Putamen (tissue), 1 donor: Measurements from ENCODE around the gene ABCA3.
A peak's percentile ranks its signal among the peaks of the same experiment; 100 is the strongest.
"Not testable (repeated sequence)": the region's sequence is repeated elsewhere in the genome, so short reads cannot be mapped to it uniquely, and the experiment has no call there.

Experiments
- DNase-seq: peaks from one replicate; pipeline ENCODE4 v3.0.0-alpha.2; 2016; ENCODE audit warnings: low spot score

The ABCA3 gene

GRCh38 chr16:2340564-2341455 lies at the start of gene ABCA3:
ABCA3 (minus strand) TSS chr16:2340728; CDS start chr16:2326466, 14,262 bp downstream.
- DNase-seq, result peak; percentile 93

DNA sequence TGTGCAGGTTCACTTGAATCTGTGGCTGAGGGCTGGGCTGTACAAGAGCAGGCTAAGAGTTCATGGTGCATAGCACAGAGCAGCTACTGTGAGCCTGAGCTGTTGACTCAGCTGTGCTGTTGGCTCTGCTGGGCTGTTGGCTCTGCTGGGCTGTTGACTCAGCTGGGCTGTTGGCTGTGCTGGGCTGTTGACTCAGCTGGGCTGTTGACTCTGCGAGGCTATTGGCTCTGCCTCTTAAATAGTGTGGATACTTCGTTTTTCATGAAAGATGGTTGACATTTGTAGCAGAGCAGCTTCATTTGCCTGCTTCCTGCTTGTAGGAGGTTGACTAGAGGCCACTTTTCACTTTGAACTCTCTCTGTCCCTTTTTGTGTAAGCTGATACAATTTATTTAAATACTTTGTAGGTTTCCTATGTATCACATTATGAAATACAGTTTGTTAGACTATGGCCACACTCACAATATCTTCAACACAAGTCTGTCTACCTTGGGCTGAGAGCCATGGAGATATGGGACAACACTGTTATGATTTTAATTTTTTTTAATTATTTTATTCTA lies 48.4 kb upstream of the ABCA3 start:
- DNase-seq, result no peak

DNA sequence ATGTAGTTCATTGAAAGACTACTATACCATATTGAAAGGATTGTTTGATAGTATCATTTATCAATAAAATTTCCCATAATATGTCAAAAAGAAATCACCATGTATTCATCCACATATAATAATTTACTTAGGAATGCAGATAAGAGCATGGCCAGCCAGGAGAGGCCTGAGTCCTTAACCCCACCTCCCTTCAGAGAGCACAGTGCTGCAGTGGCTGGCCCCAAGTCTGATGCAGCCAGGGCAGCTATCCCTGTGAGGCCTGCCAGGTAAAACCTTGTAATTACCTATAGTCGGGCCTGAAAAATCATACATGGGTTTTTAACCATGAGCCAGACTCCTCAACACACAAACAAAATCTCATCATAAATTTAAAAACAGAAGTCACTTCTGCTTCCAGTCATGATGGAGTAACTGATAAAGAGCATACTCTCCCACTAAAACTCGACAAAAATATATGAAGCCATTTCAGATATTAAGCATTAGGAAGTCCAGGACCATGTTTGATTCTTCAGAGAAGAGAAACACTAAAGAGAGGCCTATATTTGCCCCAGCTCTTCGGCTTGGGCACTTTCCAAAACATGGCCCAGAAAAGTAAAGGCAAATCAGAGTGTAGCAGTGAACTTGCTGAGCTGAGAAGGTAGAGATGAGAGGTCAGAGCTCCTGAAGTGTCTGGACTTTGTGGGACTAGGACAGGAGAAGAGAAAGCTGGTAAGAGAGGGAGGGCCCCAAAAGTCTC lies 47.8 kb upstream of the ABCA3 start:
- DNase-seq, result no peak

- no peak for DNase-seq
Measured at GRCh38 chr16:2386990-2387389, 46.5 kb upstream of the ABCA3 start.

DNA sequence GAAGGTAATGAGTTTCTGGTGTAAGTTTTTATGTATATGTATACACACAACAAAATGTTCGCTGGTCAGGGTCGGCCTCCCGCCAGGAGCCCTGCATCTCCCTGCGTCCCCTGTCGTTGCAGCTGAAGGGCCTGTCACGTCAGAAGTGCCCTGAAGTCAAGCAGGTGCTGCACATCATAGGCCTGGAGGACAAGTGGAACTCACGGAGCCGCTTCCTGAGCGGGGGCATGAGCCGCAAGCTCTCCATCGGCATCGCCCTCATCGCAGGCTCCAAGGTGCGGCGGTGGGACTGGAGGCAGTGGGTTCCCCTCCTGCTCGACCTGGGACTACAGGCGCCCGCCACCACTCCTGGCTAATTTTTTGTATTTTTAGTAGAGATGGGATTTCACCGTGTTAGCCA lies 45.5 kb upstream of the ABCA3 start:
- not testable (repeated sequence) for DNase-seq

GRCh38 chr16:2385190-2385836 lies 44.8 kb upstream of the ABCA3 start:
- DNase-seq, result no peak

DNA sequence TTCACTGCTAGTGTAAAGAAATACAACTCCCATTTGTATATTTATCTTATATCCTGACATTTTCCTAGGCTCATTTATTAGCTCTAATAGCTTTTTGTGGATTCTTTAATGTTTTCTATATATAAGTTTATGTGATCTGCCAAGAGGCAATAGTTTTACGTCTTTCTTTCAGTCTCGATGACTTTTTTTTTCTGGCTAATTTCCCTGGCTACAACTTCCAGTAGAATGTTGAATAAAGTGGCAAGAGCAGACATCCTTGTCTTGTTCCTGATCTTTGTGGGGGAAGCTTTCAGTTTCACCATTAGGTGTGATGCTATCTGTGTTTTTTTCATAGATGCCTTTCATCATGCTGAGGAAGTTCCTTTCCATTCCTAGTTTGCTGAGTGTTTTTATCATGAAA lies 43.9 kb upstream of the ABCA3 start:
- DNase-seq, result no peak

GRCh38 chr16:2383501-2383900 lies 43.0 kb upstream of the ABCA3 start:
- no peak for DNase-seq

- DNase-seq, result no peak
Measured at GRCh38 chr16:2374644-2375043, 34.1 kb upstream of the ABCA3 start.

DNA sequence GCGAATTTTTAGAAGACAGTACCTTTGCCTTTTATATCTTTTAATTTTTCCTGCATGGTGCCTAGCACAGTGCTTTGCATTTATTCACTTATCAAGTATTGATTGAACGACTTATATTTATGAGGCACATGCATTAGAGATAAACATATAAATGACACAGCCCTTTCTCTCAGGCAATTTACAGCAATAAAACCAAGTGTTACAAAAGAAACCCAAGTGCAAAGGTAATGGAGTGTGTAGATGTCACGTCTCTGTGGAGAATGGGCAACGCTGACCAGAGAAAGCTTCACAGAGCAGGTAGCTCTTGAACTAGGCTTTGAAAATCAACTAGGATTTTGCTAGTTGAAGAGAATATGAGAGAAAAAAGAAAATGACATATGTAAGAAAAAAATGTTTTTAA lies 32.6 kb upstream of the ABCA3 start:
- DNase-seq, result no peak

- no peak for DNase-seq
Measured at GRCh38 chr16:2372684-2373083, 32.2 kb upstream of the ABCA3 start.

- DNase-seq, result no peak
Measured at GRCh38 chr16:2371421-2371820, 30.9 kb upstream of the ABCA3 start.

DNA sequence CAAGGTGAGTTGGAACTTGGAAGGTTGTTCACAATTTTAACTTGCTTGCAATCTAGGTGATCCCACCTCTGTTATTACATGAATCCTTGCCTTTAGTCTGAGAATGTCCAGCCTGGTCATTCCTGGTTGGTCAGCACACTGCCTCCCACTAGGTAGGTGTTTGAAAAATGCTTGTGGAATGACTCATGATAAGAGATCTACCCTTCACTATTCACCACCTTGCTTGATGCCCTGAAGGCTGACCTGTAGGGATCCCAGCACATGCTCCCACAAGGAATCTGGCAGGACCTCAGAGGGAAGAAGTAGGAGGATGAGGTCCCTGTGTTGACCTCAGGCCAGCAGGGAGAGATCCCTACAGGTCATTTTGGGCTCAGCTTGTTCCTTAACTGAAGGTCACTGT lies 30.2 kb upstream of the ABCA3 start:
- DNase-seq, result no peak

DNA sequence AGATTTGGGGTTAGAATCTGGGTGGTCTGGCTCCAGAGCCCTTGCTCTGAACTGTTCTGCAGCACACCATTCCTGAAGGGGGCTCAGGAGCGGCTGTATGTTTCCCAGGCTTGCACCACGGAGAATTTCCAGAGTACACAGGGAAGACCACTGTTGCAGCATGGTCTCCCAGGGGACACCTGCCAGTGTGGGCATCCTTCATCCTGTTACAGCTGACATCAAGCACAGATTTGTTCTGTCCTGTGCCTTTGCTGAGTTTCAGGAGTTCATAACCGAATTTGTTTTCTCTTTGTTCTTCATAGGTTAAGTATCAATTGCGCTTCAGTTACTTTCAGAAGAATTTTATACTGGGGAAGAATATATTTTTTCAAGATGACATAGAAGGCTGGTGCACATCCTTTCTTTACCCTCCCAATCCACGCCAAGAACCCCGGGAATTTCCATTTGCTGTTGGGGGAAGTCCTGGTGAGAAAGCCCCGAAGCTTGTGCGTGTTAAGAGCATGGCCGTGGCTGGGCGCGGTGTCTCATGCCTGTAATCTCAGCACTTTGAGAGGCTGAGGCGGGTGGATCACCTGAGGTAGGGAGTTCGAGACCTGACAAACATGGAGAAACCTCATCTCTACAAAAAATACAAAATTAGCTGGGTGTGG lies 26.3 kb upstream of the ABCA3 start:
- DNase-seq, result no peak

- DNase-seq, result no peak
Measured at GRCh38 chr16:2365397-2366294, 25.1 kb upstream of the ABCA3 start.

GRCh38 chr16:2364638-2365210 lies 24.2 kb upstream of the ABCA3 start:
- DNase-seq, result no peak

DNA sequence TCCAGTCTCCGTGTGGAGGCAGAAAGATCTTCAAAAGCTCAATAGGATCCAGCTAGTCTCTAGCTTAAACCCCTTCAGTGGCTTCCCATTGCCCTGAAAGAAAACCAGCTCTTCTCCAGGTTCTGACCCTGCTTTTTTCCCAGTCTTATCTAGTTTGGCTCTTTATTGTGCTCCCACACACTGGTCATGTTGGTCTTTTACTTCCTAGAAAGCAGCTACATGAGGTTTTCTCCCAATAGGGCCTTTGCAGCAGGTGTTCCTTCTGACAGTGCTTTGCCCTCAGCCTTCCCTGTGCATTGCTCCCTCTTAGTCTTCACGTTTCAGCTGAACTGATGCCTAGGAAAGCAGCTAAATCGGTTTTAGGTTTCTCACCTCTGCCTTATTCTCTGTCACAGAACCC lies 21.7 kb upstream of the ABCA3 start:
- DNase-seq, result no peak

GRCh38 chr16:2361129-2361528 lies 20.6 kb upstream of the ABCA3 start:
- no peak for DNase-seq

DNA sequence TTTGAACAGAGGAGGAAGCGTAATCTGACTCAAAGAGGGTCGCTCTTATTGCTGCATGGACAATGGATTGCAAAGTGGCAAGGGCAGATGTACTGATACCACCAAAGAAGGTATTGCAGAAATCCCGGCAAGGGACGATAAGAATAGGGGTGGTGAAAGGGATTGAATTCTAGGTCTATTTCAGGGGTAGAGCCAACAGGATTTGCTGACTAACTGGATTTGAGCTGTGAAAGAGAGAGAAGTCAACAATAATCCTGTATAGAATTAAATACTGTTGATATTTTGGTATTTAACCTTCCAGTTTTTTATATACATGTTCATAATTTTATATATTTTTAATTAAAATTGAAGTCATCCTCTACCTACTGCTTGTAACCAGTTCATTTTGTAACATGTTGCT lies 19.4 kb upstream of the ABCA3 start:
- no peak for DNase-seq

- no peak for DNase-seq
Measured at GRCh38 chr16:2358811-2359210, 18.3 kb upstream of the ABCA3 start.

- DNase-seq, result no peak
Measured at GRCh38 chr16:2357331-2357730, 16.8 kb upstream of the ABCA3 start.
